ENCODE results near the gene ZNF787.

GRCh38 chr19:56079609-56080008 lies 41.5 kb downstream of the ZNF787 start:
- no peak for TF ChIP-seq REST (IDR thresholded peaks at IDR 0.05; ENCODE audit: insufficient read depth in 1 of 2, low read depth in 2 of 2, low read length in 1 of 2)
- TF ChIP-seq CTCF (IDR thresholded peaks at IDR 0.05) = no peak

All from Panc1 (cell line).